ENCODE results near the gene LHCGR.

The LHCGR gene

DNA sequence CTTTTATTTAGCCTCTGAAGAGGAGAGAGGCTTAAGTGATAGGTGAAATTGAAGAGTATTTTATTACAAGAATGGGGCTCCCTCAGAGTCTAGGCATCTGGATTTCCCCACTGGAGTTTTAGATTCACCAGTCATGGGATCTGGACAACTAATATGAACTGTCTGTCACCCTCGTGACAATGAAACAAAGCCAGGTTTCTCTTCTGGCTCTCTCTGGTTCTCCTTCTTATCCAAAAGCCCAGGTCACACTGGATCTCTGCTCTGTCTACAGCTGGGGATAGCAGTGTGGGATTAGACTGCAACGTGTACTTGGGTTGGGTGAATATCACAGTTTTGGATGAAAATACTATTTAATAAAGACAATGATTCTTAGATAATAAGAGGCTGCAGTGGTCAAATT is 31.2 kb downstream of the LHCGR start:
- ChIA-PET CTCF (no interaction called here), POLR2A (ENCODE audit: low non-redundant PET) (no interaction called here)
- no peak for DNase-seq (ENCODE audit: low spot score)
- TF ChIP-seq, protein P1, sequence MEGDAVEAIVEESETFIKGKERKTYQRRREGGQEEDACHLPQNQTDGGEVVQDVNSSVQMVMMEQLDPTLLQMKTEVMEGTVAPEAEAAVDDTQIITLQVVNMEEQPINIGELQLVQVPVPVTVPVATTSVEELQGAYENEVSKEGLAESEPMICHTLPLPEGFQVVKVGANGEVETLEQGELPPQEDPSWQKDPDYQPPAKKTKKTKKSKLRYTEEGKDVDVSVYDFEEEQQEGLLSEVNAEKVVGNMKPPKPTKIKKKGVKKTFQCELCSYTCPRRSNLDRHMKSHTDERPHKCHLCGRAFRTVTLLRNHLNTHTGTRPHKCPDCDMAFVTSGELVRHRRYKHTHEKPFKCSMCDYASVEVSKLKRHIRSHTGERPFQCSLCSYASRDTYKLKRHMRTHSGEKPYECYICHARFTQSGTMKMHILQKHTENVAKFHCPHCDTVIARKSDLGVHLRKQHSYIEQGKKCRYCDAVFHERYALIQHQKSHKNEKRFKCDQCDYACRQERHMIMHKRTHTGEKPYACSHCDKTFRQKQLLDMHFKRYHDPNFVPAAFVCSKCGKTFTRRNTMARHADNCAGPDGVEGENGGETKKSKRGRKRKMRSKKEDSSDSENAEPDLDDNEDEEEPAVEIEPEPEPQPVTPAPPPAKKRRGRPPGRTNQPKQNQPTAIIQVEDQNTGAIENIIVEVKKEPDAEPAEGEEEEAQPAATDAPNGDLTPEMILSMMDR (conservative IDR thresholded peaks at IDR 0.05; ENCODE audit: low read depth) = no peak
- H3K27ac ChIP-seq = no peak overlapping the region

DNA sequence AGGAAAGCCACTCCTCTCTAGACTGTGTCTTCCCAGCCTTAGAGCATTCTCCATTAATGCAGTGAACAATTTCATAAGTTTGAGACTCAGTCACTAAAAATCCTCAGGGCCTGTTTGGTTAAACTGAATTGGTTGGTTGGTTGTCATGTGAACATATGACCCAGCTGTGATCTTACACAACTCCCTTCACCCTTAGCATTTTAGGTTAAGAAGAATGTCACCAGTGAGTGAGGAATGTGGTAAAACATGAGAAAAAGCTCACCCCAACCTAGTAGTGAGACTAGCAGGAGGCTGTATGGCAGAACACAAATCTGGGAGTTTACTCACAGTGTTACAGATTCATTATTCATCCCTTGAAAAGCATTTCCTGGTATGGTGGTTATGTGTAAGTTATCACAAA is 32.4 kb downstream of the LHCGR start:
- TF ChIP-seq, protein P1 (conservative IDR thresholded peaks at IDR 0.05; ENCODE audit: low read depth) = no peak
- ChIA-PET POLR2A (ENCODE audit: low non-redundant PET) (no interaction called here), CTCF (no interaction called here)
- H3K27ac ChIP-seq = no peak overlapping the region
- no peak for DNase-seq (ENCODE audit: low spot score)

DNA sequence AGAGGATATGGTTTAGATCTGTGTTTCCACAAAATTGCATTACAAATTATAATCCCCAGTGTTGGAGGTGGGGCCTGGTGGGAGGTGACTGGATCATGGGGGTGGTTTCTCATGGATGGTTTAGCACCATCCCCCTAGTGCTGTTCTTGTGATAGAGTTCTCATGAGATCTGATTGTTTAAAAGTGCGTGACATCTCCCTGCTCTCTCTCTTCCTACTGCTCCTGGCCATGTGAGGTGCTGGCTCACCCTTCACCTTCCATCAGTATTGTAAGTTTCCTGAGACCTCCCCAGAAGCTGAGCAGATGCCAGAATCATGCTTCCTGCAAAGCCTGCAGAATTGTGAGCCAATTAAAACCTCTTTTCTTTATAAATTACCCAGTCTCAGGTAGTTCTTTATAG is 33.1 kb downstream of the LHCGR start:
- CTCF ChIA-PET = no interaction called here
- H3K27ac ChIP-seq = no peak overlapping the region
- TF ChIP-seq, protein P1 (conservative IDR thresholded peaks at IDR 0.05; ENCODE audit: low read depth) = no peak
- POLR2A ChIA-PET (ENCODE audit: low non-redundant PET) = no interaction called here
- no peak for DNase-seq (ENCODE audit: low spot score)

DNA sequence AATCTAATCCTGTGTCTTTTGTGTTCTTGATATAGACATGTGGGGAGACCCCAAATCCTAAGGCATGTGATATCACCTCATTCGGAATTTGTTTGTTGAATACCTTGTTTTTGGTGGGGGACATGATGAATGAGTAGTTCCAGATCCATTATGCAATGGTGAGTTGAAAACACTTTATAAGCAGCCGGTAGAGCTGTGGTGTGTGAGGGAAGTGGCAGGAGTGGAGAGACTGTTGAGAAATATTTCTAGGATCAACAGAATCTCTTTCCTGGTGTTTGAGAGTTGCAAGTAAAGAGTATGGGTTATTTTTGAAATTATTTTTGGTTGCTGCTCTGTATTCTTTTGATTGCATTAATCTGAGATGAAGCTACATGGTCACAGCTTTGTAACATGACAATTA is 34.4 kb downstream of the LHCGR start:
- H3K27ac ChIP-seq = no peak overlapping the region
- DNase-seq (ENCODE audit: low spot score) = no peak
- ChIA-PET CTCF (no interaction called here), POLR2A (ENCODE audit: low non-redundant PET) (no interaction called here)
- TF ChIP-seq, protein P1 (conservative IDR thresholded peaks at IDR 0.05; ENCODE audit: low read depth) = no peak

DNA sequence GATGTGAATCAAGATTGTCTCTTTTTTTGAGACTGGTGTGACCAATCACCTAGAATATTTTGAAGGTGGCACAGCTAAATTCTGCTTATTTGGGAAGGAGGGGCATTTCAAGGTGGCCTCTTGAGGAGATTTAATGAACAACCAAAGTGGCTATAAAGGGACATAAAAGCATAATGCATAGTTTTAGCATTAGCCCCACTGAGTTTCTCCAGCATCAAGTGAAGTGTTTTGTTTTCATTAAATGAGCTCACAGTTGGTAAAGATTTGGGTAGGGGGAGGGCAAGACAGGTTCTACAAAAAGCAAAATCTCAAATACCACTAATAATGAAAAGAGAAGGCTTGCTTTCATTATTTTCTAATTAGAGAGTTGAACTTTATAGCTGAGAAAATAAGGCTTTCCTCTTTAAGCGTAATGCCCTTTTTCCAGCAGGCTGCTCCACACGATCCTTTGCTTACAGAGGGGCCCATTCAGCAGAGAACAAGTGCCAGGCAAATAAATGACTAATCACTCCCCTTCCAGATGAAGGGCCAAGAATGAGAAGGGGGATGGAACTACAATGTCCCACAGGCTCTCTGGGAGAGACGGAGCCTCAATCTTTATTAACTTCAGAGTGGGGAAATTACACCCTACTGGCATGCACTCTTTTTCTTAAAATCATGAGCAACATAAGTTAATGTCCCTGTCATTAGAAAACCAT is 35.9 kb downstream of the LHCGR start:
- POLR2A ChIA-PET (ENCODE audit: low non-redundant PET) = no interaction called here

DNA sequence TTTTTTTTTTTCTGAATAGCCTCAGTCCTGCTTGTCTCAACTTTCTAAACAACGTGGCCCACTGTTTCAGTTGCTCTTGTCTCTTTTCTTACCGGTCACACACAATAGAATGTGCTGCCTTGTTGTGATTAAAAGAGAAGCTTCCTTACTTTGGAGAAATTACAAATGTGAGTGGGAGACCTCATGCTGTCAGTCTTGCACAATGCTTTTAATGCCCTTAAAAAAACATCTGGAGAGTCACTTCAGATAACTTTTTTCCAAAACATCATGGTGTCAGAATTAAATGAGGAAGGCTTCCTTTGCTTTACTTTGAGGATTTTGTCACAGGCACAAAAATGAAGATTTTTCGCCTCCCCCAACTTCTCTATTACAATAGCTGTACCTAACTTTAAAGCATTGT is 37.7 kb downstream of the LHCGR start:
- ChIA-PET POLR2A (ENCODE audit: low non-redundant PET) (no interaction called here), CTCF (no interaction called here)
- H3K27ac ChIP-seq = no peak overlapping the region
- TF ChIP-seq, protein P1 (conservative IDR thresholded peaks at IDR 0.05; ENCODE audit: low read depth) = no peak
- DNase-seq (ENCODE audit: low spot score) = no peak

More for the DNA sequence above, 35.9 kb downstream of the LHCGR start:
- CTCF ChIA-PET = interaction anchor here (0.6 kb wide), 1 partner anchor 440 kb away, joined by 5 read pairs; no protein-coding TSS in a partner anchor
- no peak for DNase-seq (ENCODE audit: low spot score)
- TF ChIP-seq, protein P1 (conservative IDR thresholded peaks at IDR 0.05; ENCODE audit: low read depth) = no peak
- H3K27ac ChIP-seq = no peak overlapping the region
